T-helper 1 cell treated with Interleukin-12 subunit alpha and Interleukin-12 subunit beta and Interleukin-4 antibody, amounts not matched to agents 30 μg/mL and 1 μg/mL, for 36 hours (primary cell): ENCODE measurements around the gene KRT1.

Source experiments
- H3K27ac Mint-ChIP-seq: one replicate; pipeline ENCODE4 v1.8.0; 2021; ENCODE audit warnings: mild to moderate bottlenecking, mixed read lengths
- H3K27me3 Mint-ChIP-seq: one replicate; pipeline ENCODE4 v1.8.0; 2021; ENCODE audit warnings: low read depth, mixed read lengths
- H3K36me3 Mint-ChIP-seq: one replicate; pipeline ENCODE4 v1.8.0; 2021; ENCODE audit warnings: low read depth, mixed read lengths
- H3K4me1 Mint-ChIP-seq: one replicate; pipeline ENCODE4 v1.8.0; 2021; ENCODE audit warnings: low read depth, mixed read lengths
- H3K4me3 Mint-ChIP-seq: one replicate; pipeline ENCODE4 v1.8.0; 2021; ENCODE audit warnings: mild to moderate bottlenecking, moderate library complexity, mixed read lengths
- H3K9me3 Mint-ChIP-seq: one replicate; pipeline ENCODE4 v1.8.0; 2021; ENCODE audit warnings: mixed read lengths

Gene KRT1

GRCh38 chr12:52667509-52667908, 12.7 kb downstream of the KRT1 start:
- no peak overlapping the region for H3K27ac Mint-ChIP-seq
- H3K4me3 Mint-ChIP-seq: no peak overlapping the region
- no peaks in the 10 kb centered on the region for H3K36me3 Mint-ChIP-seq
- no peaks in the 10 kb centered on the region for H3K4me1 Mint-ChIP-seq
- H3K27me3 Mint-ChIP-seq: peaks cover 29% of the 10 kb centered on the region
- no peaks in the 10 kb centered on the region for H3K9me3 Mint-ChIP-seq

- peaks cover 4% of the 10 kb centered on the region for H3K4me1 Mint-ChIP-seq
- H3K27me3 Mint-ChIP-seq: peaks cover 35% of the 10 kb centered on the region
- H3K9me3 Mint-ChIP-seq: no peaks in the 10 kb centered on the region
- no peaks in the 10 kb centered on the region for H3K36me3 Mint-ChIP-seq
- no peak overlapping the region for H3K4me3 Mint-ChIP-seq
- H3K27ac Mint-ChIP-seq: no peak overlapping the region
Observed at GRCh38 chr12:52666471-52666870, 13.7 kb downstream of the KRT1 start.

- Mint-ChIP-seq H3K27me3 (peaks cover 28% of the 10 kb centered on the region), H3K4me3 (no peak overlapping the region), H3K9me3 (no peaks in the 10 kb centered on the region), H3K27ac (no peak overlapping the region), H3K4me1 (peaks cover 4% of the 10 kb centered on the region), H3K36me3 (no peaks in the 10 kb centered on the region)
Observed at GRCh38 chr12:52663420-52663819, 16.8 kb downstream of the KRT1 start.

- no peaks in the 10 kb centered on the region for H3K9me3 Mint-ChIP-seq
- H3K27ac Mint-ChIP-seq: no peak overlapping the region
- H3K4me3 Mint-ChIP-seq: no peak overlapping the region
- no peaks in the 10 kb centered on the region for H3K36me3 Mint-ChIP-seq
- peaks cover 28% of the 10 kb centered on the region for H3K27me3 Mint-ChIP-seq
- H3K4me1 Mint-ChIP-seq: peaks cover 4% of the 10 kb centered on the region
Observed at GRCh38 chr12:52662918-52663229, 17.3 kb downstream of the KRT1 start.

- Mint-ChIP-seq H3K9me3 (no peaks in the 10 kb centered on the region), H3K27me3 (peaks cover 31% of the 10 kb centered on the region), H3K36me3 (no peaks in the 10 kb centered on the region), H3K4me1 (peaks cover 4% of the 10 kb centered on the region), H3K4me3 (no peak overlapping the region), H3K27ac (no peak overlapping the region)
Observed at GRCh38 chr12:52662093-52662917, 17.9 kb downstream of the KRT1 start.

GRCh38 chr12:52661668-52662067, 18.5 kb downstream of the KRT1 start:
- Mint-ChIP-seq H3K4me1 (peaks cover 4% of the 10 kb centered on the region), H3K27ac (no peak overlapping the region), H3K27me3 (peaks cover 32% of the 10 kb centered on the region), H3K36me3 (no peaks in the 10 kb centered on the region), H3K4me3 (no peak overlapping the region), H3K9me3 (no peaks in the 10 kb centered on the region)

GRCh38 chr12:52660934-52661499, 19.2 kb downstream of the KRT1 start:
- peaks cover 4% of the 10 kb centered on the region for H3K4me1 Mint-ChIP-seq
- H3K27ac Mint-ChIP-seq: no peak overlapping the region
- H3K4me3 Mint-ChIP-seq: no peak overlapping the region
- H3K36me3 Mint-ChIP-seq: no peaks in the 10 kb centered on the region
- H3K27me3 Mint-ChIP-seq: peaks cover 34% of the 10 kb centered on the region
- no peaks in the 10 kb centered on the region for H3K9me3 Mint-ChIP-seq

- no peaks in the 10 kb centered on the region for H3K9me3 Mint-ChIP-seq
- H3K27me3 Mint-ChIP-seq: peaks cover 38% of the 10 kb centered on the region
- H3K27ac Mint-ChIP-seq: no peak overlapping the region
- H3K4me1 Mint-ChIP-seq: peaks cover 4% of the 10 kb centered on the region
- H3K4me3 Mint-ChIP-seq: no peak overlapping the region
- no peaks in the 10 kb centered on the region for H3K36me3 Mint-ChIP-seq
Observed at GRCh38 chr12:52659951-52660350, 20.3 kb downstream of the KRT1 start.

- peaks cover 4% of the 10 kb centered on the region for H3K4me1 Mint-ChIP-seq
- H3K27me3 Mint-ChIP-seq: peaks cover 43% of the 10 kb centered on the region
- H3K27ac Mint-ChIP-seq: no peak overlapping the region
Observed at GRCh38 chr12:52659395-52659794, 20.8 kb downstream of the KRT1 start.

GRCh38 chr12:52658196-52658595, 22.0 kb downstream of the KRT1 start:
- Mint-ChIP-seq H3K4me1 (peaks cover 4% of the 10 kb centered on the region), H3K27ac (no peak overlapping the region), H3K9me3 (no peaks in the 10 kb centered on the region), H3K36me3 (no peaks in the 10 kb centered on the region), H3K27me3 (peaks cover 47% of the 10 kb centered on the region), H3K4me3 (no peak overlapping the region)

More at GRCh38 chr12:52659395-52659794, 20.8 kb downstream of the KRT1 start:
- Mint-ChIP-seq H3K4me3 (no peak overlapping the region), H3K36me3 (no peaks in the 10 kb centered on the region), H3K9me3 (no peaks in the 10 kb centered on the region)

GRCh38 chr12:52657250-52657902, 22.8 kb downstream of the KRT1 start:
- Mint-ChIP-seq H3K9me3 (no peaks in the 10 kb centered on the region), H3K27me3 (peaks cover 51% of the 10 kb centered on the region)

GRCh38 chr12:52656616-52657015, 23.6 kb downstream of the KRT1 start:
- Mint-ChIP-seq H3K27me3 (peaks cover 54% of the 10 kb centered on the region), H3K36me3 (no peaks in the 10 kb centered on the region), H3K4me1 (peaks cover 2% of the 10 kb centered on the region), H3K4me3 (no peak overlapping the region), H3K9me3 (no peaks in the 10 kb centered on the region), H3K27ac (no peak overlapping the region)

More at GRCh38 chr12:52657250-52657902, 22.8 kb downstream of the KRT1 start:
- no peaks in the 10 kb centered on the region for H3K36me3 Mint-ChIP-seq
- peaks cover 5% of the 10 kb centered on the region for H3K4me1 Mint-ChIP-seq
- H3K27ac Mint-ChIP-seq: no peak overlapping the region
- no peak overlapping the region for H3K4me3 Mint-ChIP-seq

GRCh38 chr12:52655720-52656124, 24.5 kb downstream of the KRT1 start:
- Mint-ChIP-seq H3K27me3 (peaks cover 54% of the 10 kb centered on the region), H3K9me3 (no peaks in the 10 kb centered on the region), H3K27ac (no peak overlapping the region), H3K4me1 (peaks cover 2% of the 10 kb centered on the region), H3K4me3 (no peak overlapping the region), H3K36me3 (no peaks in the 10 kb centered on the region)

- no peaks in the 10 kb centered on the region for H3K9me3 Mint-ChIP-seq
- H3K4me1 Mint-ChIP-seq: peaks cover 2% of the 10 kb centered on the region
- no peaks in the 10 kb centered on the region for H3K36me3 Mint-ChIP-seq
- H3K27me3 Mint-ChIP-seq: peaks cover 54% of the 10 kb centered on the region
- no peak overlapping the region for H3K4me3 Mint-ChIP-seq
- H3K27ac Mint-ChIP-seq: no peak overlapping the region
Observed at GRCh38 chr12:52655251-52655650, 25.0 kb downstream of the KRT1 start.

GRCh38 chr12:52651726-52652261, 28.4 kb downstream of the KRT1 start, which contains the start of gene KRT2:
Gene KRT2 (minus strand): TSS chr12:52652211. CDS start chr12:52652142, 69 bp downstream.
- no peak within 1 kb of the TSS for H3K27ac Mint-ChIP-seq
- H3K27me3 Mint-ChIP-seq: peaks cover 40% of the 10 kb centered on the region
- H3K36me3 Mint-ChIP-seq: no peaks in the 10 kb centered on the region
- no peaks in the 10 kb centered on the region for H3K9me3 Mint-ChIP-seq
- peaks cover 15% of the 10 kb centered on the region for H3K4me1 Mint-ChIP-seq
- H3K4me3 Mint-ChIP-seq: no peak within 1 kb of the TSS
